ENCODE data around the gene TTC39B. TPM values are rescaled to one million over a fixed set of nuclear protein-coding genes. Genes with fewer than 3 reads are reported as not detected.

The TTC39B gene
- total RNA-seq, 1 donor from 2014 or later = 18.6 TPM

DNA sequence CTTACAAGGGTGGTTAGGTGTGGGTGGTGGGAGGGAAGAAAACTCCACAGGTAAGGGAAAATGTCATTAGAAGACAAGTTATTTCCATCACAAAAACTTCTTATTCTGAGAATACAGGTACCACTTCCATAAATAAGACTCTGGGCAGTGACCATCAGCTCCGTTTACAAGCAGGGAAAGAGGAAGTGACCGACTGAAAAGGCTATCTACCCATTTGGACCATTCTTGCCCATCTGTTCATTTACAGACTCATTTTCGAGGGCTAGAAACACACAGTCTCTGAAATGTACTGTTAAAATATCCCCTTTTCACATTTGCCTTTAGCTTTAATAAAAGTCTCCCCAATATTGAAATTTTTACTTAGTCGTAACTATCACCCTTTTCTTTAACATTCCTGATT, 79.5 kb downstream of the TTC39B start:
- DNase-seq (ENCODE audit: low spot score) = no peak

GRCh38 chr9:15225564-15226126, 81.4 kb downstream of the TTC39B start:
- DNase-seq (ENCODE audit: low spot score) = no peak

- DNase-seq (ENCODE audit: low spot score) = no peak
Measured at GRCh38 chr9:15222313-15222712, 84.7 kb downstream of the TTC39B start.

DNA sequence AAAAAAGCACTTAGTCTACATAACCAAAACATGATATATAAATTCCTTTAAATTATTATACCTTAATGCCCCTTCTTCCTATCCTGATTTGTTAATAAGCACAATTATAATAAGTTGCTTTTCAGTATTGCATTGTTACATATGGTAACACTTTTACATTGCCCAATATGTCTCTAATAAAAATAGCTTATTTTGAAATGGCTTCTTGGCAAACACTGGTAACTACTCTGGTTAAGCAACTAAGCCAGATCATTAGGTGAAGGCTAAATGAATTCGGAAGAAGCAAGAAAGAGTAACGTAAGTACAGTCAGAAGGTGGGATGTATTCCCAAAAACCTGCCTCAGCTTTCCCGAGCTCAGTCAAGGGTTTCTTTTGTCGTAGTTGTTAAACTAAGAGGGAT, 85.3 kb downstream of the TTC39B start:
- no peak for DNase-seq (ENCODE audit: low spot score)

DNA sequence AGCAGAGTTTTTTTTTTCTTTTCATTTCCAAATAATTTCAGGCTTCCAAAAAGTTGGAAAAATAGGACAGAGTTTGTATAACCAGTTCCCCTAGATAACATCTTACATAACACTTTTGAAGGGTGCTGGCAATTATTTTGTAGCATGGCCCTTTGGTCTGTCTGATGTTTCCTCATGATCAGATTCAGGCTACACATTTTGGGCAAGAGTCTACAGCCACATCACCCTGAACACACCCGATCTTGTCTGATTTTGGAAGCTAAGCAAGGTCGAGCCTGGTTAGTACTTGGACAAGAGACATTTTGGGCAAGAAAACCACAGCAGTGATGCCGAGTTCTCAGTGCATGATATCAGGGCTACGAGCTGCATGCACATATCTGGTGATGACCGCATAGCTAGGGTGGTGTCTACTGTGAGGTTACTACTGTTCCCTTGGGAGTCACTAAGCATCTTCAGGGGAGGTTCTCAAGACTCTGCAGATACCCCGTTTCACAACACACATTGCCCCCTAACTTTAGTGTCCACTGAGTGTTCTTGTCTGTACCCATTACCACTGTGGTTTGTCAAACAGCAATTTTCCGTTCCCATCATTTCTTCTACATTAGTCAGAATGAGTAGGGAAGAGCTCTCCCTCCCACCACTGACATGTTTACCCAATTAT, 86.2 kb downstream of the TTC39B start:
- no peak for DNase-seq (ENCODE audit: low spot score)

DNA sequence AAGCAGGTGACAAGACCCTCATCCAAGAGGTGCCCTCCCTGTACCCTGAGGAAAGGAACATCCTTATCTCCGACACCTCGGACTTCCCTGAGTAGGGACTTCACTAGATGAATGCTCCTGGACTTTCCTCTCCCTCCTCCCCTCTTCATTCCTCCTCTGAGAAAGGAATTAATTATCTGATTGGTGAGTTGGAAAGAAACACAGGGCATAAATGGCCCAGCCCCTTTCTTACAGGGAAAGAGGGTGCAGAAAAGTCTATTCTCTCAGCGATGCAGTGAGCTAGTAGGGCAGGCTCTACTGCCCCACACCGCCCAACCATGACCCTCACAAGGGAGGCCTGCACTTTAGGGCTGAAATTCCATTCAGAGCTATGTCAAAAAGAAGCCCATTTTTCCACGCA, 87.5 kb downstream of the TTC39B start:
- no peak for DNase-seq (ENCODE audit: low spot score)

- DNase-seq (ENCODE audit: low spot score) = no peak
Measured at GRCh38 chr9:15218994-15219393, 88.0 kb downstream of the TTC39B start.

- no peak for DNase-seq (ENCODE audit: low spot score)
Measured at GRCh38 chr9:15213249-15213648, 93.8 kb downstream of the TTC39B start.

DNA sequence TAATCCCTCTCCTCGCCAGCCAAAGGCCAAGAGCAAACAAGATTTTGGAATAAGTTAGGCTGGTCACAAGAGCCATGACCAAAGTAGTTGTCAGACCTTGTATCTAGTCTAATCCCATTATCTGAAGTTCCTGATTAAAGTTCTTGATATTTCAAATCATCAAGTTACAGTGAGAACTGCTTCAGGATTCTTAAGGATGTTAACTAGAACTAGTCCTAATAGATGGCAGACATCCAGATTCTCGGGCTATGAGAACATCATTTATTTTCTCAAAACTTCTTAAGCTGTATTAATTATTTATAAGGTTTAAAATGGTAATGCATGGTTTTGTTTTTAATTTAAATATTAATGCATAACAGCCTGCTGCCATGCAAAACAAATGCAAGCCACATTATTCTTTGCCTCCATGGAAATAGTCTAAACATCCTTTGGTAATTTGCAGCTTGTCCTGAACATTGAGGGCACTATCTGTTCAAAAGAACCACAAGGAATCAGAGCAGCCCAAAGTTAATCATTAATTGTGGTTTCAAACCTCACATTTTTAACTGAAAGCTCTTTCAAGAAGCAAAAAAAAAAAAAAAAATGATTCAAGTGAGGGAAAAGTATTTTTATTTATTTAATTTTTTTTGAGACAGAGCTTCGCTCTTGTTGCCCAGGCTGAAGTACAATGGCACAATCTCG, 95.1 kb downstream of the TTC39B start:
- no peak for DNase-seq (ENCODE audit: low spot score)

GRCh38 chr9:15211160-15211814, 95.7 kb downstream of the TTC39B start:
- peak; percentile 84 for DNase-seq (ENCODE audit: low spot score)

- DNase-seq (ENCODE audit: low spot score) = no peak
Measured at GRCh38 chr9:15206903-15207696, 99.9 kb downstream of the TTC39B start.

DNA sequence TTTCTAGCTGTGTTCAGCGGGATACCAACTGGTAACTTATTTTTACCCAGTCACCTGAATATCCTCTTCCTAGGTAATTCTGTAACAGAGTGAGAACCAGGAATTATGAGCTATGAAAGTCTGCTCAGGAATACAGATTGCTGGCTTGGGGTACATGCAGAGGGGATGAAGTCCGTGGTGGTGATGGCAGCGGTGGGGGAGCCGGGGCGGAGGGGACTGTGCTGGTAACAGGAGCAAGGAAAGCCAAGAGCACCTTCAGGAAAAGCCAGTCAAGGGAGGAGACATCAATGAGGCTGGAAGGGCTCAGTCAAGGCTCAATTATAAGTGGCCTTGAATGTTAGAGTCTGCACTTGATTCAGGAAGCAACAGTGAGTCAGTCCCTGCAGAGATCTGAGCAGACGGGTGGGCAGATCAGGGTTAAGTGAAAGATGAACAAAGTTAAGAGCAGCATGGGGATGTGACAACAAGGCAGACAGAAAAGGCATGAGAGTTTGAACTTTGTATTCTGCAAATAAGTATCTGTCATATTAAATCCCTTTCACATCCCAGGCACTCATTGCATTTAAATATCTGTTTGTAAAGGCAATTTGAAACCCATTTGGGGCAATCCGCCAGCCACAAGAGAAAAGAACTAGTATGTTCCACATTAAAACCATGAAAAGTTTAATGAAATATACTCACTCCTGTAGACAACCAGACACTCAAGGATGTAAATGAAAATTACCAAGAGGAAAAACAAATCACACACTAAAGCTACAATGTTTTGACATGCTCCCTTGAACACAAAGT, 101.2 kb downstream of the TTC39B start:
- no peak for DNase-seq (ENCODE audit: low spot score)

DNA sequence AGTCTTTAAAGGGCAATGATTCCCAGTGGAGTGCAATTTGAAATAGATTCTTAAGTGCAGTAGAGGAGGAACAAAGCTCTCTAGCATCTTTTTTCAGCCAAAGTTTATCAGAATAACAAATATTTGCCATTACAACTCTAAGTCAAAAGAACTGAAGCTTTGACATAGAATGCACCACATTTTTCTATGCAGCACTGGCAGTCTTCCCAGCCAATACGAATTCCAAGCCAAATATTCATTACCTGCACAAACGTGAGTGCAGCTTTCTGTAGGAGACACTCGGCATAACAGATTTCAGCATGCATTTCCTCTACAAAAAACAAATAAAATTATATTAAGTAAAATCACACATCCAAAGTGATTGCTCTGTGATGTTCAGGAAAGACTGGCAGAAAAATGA, 103.4 kb downstream of the TTC39B start:
- DNase-seq (ENCODE audit: low spot score) = no peak

DNA sequence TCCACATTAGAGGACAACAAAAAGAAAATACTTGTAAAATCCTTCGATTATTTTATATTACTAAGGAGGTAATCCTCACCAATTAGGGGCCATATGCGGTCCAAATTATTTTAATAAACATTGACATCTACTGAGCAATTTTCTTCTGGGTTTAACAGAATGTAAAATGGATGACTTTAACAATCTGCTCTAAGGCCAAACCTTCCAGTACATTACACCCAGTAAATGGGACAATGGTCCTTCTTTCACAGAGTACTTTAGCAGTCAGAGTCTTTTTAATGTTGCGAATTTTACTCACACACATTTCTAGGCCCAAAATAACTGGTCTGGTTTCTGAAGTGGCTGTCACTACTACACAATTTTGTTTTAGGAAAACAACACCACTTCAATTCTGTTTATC, 106.9 kb downstream of the TTC39B start:
- no peak for DNase-seq (ENCODE audit: low spot score)

- DNase-seq (ENCODE audit: low spot score) = no peak
Measured at GRCh38 chr9:15192856-15193255, 114.2 kb downstream of the TTC39B start.

GRCh38 chr9:15191378-15191777, 115.6 kb downstream of the TTC39B start:
- no peak for DNase-seq (ENCODE audit: low spot score)

DNA sequence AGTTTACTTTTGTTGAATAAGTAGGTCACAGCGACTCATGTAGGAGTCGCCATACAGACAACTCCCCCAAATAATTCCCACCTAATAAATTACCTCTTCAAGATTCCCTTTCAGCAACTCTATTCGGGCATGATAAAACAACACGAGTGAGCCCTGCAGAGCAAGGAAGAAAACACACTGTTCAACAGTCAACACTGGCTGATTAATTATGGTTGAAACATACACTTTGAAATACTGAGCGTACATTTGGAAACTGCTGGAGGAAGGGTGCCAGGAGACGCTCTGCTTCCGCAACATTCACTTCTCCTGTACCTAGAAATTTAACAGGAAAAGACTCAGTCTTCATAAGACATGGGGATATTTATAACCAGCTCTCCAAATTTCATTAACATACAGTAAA, 117.5 kb downstream of the TTC39B start:
- DNase-seq (ENCODE audit: low spot score) = no peak

DNA sequence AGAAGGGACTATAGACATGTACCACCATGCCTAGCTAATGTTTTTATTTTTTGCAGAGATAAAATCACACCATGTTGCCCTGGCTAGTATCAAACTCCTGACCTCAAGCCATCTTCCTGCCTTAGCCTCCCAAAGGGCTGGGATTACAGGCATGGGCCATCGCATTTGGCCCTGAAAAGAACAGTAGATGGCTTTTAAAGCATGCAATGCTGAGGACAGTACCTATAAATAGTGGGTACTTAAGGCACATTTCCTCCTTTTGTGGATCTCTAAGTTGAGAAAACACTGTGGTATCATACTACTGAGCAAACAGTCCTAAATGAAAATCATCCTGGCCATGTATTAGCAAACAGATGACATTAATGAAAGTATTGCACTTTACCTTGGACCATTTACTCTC, 119.4 kb downstream of the TTC39B start:
- no peak for DNase-seq (ENCODE audit: low spot score)

DNA sequence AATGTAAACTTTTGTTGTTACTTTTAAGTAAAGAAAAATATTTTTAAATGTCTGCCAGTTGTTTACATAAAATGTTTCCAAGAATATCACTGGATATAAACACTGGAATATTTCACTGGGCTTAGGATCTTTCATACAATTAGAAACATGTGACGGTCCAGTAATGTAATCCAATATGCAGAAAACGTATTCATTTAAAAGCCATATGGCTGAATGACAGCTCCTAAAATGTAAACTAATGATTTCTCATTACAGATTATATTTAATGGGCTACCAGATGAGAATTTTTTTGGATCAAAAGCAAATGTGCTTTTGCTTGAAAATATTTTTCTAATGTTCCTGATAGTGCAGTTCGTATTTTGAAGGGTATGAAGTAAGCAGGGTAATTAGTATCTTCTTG, 124.3 kb downstream of the TTC39B start:
- DNase-seq (ENCODE audit: low spot score) = no peak

- no peak for DNase-seq (ENCODE audit: low spot score)
Measured at GRCh38 chr9:15182101-15182551, 124.9 kb downstream of the TTC39B start.

GRCh38 chr9:15180124-15180523, 126.9 kb downstream of the TTC39B start:
- DNase-seq (ENCODE audit: low spot score) = no peak

All from ureter (tissue), 1 donor.